SKM-1 treated with dmso at 0.1 percent for 144 hours (cell line): Measurements from ENCODE around the gene PIK3R3.
"Not testable (repeated sequence)": the region's sequence is repeated elsewhere in the genome, so short reads cannot be mapped to it uniquely, and the experiment has no call there.

Experiments used
- DNase-seq: peaks from one replicate; lab custom pipeline; 2025; ENCODE audit not compliant: unreplicated experiment; lab: John Stamatoyannopoulos, UW

The PIK3R3 gene

DNA sequence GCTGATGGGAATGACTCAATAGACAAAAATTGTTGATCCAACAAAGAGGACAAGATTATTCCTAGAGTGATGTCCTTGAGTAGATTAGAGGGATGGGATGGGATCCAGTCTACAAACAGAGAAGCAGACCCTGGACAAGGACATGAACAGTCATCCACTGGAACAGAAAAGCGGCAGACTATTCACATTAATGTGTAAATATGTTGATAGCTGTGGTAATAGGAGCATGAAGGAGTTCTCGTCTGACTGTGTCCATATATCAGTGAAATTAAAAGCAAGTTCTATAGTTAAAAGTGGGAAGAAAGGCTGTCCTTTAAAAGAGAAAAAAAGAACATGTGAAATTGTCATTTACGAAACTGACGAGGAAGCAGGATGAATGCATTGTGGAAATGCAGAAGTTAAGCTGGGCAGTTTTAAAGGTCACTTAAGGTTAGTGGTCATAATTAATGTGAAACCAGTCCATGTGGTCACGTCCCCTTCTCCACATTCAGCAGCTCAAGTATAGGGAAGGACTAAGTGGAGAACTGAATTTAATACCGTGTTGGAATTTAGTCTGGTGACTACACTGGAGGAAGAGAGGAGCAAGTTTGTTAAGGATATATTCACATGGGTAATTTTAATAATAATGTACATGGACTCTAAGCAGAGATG lies 62.1 kb downstream of the PIK3R3 start:
- DNase-seq, result peak; percentile 91

- no peak for DNase-seq
Observed at GRCh38 chr1:46068525-46068924, 63.9 kb downstream of the PIK3R3 start.

- DNase-seq, result no peak
Observed at GRCh38 chr1:46067652-46068051, 64.8 kb downstream of the PIK3R3 start.

GRCh38 chr1:46065405-46065804 lies 67.0 kb downstream of the PIK3R3 start:
- no peak for DNase-seq

DNA sequence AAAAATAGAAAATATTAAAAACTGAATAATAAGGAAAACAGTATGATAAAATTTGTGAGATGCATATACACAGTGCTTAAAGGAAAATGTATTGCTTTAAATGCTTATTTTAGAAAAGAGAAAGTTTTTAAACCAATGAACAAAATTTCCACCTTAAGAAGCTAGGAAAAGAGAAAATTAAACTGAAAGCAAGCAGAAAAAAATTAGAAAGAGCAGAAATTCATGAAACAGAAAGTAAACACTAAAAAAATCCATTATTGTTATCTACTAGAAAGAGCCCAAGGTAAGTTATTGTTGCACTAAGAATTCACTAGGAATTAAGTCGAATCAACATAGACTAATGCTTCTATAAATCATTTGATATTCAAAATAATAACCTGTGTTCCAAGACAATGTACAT lies 67.7 kb downstream of the PIK3R3 start:
- DNase-seq, result no peak

DNA sequence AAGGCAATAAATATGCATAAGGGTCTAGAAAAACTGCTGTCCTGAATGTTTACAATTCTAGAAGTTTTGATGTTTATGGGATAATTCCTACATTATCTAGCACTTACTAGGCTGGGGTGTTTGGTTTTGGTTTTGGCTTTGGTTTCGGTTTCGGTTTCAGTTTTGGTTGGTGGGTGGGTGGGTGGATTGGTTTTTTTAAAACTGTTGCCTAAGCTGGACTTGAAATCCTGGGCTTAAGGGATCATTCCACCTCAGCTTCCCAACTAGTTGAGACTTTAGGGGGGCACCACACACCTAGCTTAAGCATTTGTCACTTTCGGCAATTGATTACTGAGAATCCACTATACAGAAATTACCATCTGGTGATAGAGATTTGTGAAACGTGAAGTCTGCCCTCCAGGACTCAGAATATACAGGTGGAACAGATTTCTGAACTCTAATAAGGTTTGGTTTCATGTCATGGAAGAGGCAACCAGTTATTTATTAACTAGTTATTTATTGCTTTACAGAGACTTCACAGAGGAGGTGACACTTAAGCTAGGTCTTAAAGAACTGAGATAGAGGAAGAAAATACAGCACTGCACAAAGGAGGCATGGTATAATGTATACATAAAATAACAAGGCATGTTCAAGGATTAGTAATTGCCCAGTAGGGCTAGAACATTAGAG lies 69.6 kb downstream of the PIK3R3 start:
- DNase-seq, result no peak

DNA sequence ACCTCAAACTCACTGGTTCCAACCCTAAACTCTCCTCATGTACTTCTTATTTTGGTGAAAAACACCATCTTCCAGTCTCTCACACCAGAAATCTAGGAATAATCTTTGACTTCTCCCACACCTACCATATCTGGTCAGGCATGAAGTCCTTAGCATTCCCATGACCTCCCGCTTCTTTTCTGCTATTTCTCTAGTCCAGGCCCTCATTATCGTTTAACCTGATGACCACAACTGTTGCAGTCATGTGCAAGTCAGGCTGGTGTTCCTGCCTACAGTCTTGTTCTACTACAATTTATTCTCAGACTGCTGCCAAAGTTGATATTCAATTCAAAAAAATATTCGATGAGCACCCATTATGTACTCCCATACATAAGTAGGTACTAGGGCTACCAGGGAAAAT lies 71.3 kb downstream of the PIK3R3 start:
- no peak for DNase-seq

GRCh38 chr1:46058936-46059335 lies 73.5 kb downstream of the PIK3R3 start:
- no peak for DNase-seq

GRCh38 chr1:46057781-46058180 lies 74.6 kb downstream of the PIK3R3 start:
- DNase-seq, result no peak

- not testable (repeated sequence) for DNase-seq
Observed at GRCh38 chr1:46057215-46057614, 75.2 kb downstream of the PIK3R3 start.

DNA sequence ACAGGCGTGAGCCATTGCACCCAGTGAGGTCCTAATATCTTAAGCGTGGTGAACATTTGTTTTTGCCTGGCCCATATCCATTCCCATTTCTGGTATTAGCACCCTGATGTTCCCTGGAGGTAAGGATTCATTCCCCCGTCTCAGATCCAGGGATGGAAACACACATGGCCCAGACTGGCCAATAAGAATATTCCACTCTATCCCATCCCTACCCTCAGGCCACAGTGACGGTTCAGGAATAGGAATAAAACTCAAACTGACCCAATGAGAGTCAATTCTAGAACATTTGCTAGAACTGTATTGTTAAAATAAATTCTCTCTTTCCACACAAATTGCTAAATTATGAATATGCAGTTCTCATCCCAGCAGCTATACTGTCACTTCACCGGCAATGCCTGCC lies 76.1 kb downstream of the PIK3R3 start:
- no peak for DNase-seq

- DNase-seq, result no peak
Observed at GRCh38 chr1:46053734-46054133, 78.7 kb downstream of the PIK3R3 start.

- DNase-seq, result no peak
Observed at GRCh38 chr1:46044116-46044515, 88.3 kb downstream of the PIK3R3 start.

GRCh38 chr1:46043458-46044017 lies 88.9 kb downstream of the PIK3R3 start:
- DNase-seq, result peak; percentile 90

- no peak for DNase-seq
Observed at GRCh38 chr1:46041974-46042373, 90.5 kb downstream of the PIK3R3 start.

DNA sequence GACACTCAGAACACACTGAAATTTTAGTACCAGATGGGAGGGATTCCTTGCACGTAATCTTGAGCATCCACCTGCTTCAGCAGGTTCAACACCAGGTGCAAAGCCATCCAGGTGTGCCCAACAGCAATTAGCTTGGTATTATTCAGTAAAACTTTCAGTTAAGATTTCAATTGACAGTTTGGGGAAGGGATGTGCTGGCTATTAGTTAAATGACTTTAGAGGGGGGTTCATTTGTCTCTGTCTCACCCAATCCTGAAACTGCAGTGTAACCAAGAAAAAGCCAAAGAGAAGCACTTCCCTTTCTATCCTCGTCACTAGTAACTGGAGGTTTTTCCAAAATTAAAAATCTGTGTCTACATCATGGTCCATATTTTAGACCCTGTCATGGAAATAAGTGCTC lies 90.9 kb downstream of the PIK3R3 start:
- no peak for DNase-seq

GRCh38 chr1:46039571-46040052 lies 92.8 kb downstream of the PIK3R3 start:
- no peak for DNase-seq

DNA sequence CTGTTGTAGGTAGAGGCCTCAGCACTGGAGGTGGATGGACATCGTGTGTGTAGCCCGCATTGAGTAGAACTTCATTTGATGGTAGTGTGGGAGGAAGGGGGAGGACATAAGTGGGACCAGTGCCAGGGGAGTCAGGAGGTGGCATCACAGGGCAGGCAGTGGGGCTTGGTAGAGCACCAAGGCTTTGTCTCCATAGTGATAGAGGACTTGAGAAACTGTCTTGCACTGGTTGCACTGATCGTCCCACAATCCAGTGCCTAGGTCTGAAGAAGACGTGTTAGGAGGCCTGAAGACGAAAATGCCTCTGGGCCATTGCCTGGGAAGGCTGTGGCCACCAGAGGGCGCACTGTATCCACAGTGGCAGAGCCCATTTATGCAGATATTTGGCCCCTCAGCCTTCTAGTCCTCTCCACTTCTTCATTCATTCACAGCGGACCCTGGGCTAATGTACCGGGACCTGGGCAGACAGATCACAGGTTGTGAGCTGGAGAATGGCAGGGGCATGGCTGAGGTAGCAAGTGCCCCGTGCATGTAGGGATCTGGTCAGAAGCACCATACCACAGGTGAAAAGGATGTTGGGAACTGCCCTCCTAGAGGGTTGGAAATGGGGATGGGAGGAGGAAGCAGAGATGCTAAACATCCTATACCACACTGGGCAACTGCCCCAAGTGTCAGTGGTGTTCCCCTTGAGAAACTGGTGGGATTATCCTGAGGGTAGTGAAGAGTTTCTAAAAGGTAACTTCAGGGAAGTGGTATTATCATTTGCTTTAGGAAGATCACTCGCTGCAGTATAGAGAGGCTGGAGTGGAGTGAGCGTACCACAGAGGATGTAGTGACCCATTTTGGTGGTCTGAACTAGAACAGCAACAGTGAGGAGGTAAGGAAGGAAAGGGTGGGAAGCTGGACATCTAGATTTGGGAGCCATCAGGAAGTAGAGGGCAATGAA lies 95.3 kb downstream of the PIK3R3 start:
- peak; percentile 70 for DNase-seq

DNA sequence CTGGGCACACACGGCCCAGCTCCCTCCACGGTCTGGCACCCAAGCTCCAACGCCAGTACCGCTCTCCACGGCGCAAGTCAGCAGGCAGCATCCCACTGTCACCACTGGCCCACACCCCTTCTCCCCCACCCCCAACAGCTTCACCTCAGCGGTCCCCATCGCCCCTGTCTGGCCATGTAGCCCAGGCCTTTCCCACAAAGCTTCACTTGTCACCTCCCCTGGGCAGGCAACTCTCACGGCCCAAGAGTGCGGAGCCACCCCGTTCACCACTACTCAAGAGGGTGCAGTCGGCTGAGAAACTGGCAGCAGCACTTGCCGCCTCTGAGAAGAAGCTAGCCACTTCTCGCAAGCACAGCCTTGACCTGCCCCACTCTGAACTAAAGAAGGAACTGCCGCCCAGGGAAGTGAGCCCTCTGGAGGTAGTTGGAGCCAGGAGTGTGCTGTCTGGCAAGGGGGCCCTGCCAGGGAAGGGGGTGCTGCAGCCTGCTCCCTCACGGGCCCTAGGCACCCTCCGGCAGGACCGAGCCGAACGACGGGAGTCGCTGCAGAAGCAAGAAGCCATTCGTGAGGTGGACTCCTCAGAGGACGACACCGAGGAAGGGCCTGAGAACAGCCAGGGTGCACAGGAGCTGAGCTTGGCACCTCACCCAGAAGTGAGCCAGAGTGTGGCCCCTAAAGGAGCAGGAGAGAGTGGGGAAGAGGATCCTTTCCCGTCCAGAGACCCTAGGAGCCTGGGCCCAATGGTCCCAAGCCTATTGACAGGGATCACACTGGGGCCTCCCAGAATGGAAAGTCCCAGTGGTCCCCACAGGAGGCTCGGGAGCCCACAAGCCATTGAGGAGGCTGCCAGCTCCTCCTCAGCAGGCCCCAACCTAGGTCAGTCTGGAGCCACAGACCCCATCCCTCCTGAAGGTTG lies 97.6 kb downstream of the PIK3R3 start:
- DNase-seq, result no peak
